Panc1 (cell line): Measurements from ENCODE around the gene ABTB2.

ENCODE experiments used
- CTCF ChIP-seq: fragments of 450-650 bp; IDR thresholded peaks from 2 replicates; pipeline ENCODE4 v1.5.1; 2017; ENCODE audit warnings: mild to moderate bottlenecking
- REST ChIP-seq, 2 experiments: IDR thresholded peaks; 2 replicates each; pipeline ENCODE4 v1.6.1; 2011 to 2012; ENCODE audit warnings: low read depth in 2 of 2, control low read depth in 1 of 2, low read length in 1 of 2, mild to moderate bottlenecking in 1 of 2, moderate library complexity in 1 of 2; ENCODE audit not compliant: insufficient read depth in 1 of 2

GRCh38 chr11:34124885-34125668 lies 232.7 kb downstream of the ABTB2 start:
- TF ChIP-seq CTCF (no peak), REST (IDR thresholded peaks at IDR 0.05; ENCODE audit: insufficient read depth in 1 of 2, low read depth in 2 of 2, low read length in 1 of 2) (no peak)
